ENCODE measurements around the gene CCDC74B.

DNA sequence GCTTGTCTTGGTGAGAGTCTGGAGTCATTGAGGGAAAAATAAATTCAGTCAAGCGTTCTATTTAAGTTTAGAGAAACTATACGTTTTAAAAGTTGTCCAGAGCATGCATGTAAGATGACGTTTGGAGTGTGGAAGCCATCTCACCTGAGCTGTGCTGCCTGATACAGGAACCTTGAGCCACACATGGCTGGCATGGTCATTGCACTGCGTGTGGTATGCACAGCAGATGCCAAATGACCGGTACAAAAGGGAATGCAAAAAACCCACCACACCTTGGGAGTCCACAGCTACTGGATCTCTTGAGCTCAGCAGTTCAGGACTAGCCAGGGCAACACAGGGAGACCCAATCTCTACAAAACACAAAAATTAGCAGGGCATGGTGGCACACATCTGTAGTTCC, 41.5 kb upstream of the CCDC74B start:
- no peak for TF ChIP-seq POLR2A (IDR thresholded peaks at IDR 0.05; ENCODE audit: low read length)
- TF ChIP-seq GATA1 (IDR thresholded peaks at IDR 0.05; ENCODE audit: low read depth, low read length): no peak

Data from erythroblast (primary cell).